ENCODE data around the gene FAM13C.

DNA sequence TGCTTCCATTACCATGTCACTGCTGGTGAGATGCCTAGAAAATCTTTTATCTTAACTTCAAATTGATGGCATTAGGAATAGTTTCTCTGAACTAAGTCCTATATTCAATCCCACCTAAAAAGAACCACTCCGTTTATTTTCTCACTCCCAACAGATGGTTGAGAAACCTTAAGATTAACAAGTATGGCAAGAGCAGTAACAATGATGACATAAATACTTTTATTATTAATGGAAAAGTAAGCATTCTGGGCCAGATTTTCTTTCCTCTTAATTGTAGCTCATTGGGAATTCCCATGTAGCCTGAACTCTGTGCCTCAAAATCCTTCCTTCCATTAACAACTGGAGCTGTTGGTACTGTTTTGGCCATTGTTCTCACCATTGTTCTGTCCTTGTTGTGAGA lies 21.1 kb upstream of the FAM13C start:
- TF ChIP-seq, protein P1, sequence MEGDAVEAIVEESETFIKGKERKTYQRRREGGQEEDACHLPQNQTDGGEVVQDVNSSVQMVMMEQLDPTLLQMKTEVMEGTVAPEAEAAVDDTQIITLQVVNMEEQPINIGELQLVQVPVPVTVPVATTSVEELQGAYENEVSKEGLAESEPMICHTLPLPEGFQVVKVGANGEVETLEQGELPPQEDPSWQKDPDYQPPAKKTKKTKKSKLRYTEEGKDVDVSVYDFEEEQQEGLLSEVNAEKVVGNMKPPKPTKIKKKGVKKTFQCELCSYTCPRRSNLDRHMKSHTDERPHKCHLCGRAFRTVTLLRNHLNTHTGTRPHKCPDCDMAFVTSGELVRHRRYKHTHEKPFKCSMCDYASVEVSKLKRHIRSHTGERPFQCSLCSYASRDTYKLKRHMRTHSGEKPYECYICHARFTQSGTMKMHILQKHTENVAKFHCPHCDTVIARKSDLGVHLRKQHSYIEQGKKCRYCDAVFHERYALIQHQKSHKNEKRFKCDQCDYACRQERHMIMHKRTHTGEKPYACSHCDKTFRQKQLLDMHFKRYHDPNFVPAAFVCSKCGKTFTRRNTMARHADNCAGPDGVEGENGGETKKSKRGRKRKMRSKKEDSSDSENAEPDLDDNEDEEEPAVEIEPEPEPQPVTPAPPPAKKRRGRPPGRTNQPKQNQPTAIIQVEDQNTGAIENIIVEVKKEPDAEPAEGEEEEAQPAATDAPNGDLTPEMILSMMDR (conservative IDR thresholded peaks at IDR 0.05; ENCODE audit: low read depth, low read length) = no peak
- TF ChIP-seq FOS (IDR thresholded peaks at IDR 0.05; ENCODE audit: low read depth, low read length) (no peak), POLR2A (IDR thresholded peaks at IDR 0.05; ENCODE audit: low read depth, low read length) (no peak), SMC3 (IDR thresholded peaks at IDR 0.05; ENCODE audit: low read depth, low read length) (no peak), RFX5 (IDR thresholded peaks at IDR 0.05; ENCODE audit: low read depth, low read length) (no peak), CEBPB (IDR thresholded peaks at IDR 0.05; ENCODE audit: low read depth, low read length) (no peak), MAFK (IDR thresholded peaks at IDR 0.05; ENCODE audit: low read depth, low read length) (no peak), RCOR1 (IDR thresholded peaks at IDR 0.05; ENCODE audit: insufficient replicate concordance, low read length) (no peak), MAZ (IDR thresholded peaks at IDR 0.05; ENCODE audit: borderline replicate concordance, low read depth, low read length) (no peak), RAD21 (IDR thresholded peaks at IDR 0.05; ENCODE audit: low read length) (no peak), CHD1 (IDR thresholded peaks at IDR 0.05; ENCODE audit: low read depth, low read length) (no peak)
- TF ChIP-seq, protein P2, sequence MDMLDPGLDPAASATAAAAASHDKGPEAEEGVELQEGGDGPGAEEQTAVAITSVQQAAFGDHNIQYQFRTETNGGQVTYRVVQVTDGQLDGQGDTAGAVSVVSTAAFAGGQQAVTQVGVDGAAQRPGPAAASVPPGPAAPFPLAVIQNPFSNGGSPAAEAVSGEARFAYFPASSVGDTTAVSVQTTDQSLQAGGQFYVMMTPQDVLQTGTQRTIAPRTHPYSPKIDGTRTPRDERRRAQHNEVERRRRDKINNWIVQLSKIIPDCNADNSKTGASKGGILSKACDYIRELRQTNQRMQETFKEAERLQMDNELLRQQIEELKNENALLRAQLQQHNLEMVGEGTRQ (IDR thresholded peaks at IDR 0.05; ENCODE audit: low read depth, low read length) = no peak
